ENCODE data around the gene RASA3. TPM values are rescaled to one million over a fixed set of nuclear protein-coding genes. Genes with fewer than 3 reads are reported as not detected.

Gene RASA3
- total RNA-seq, 4 donors from 2014 or later: 25.0 to 43.1 (median 30.2) TPM

DNA sequence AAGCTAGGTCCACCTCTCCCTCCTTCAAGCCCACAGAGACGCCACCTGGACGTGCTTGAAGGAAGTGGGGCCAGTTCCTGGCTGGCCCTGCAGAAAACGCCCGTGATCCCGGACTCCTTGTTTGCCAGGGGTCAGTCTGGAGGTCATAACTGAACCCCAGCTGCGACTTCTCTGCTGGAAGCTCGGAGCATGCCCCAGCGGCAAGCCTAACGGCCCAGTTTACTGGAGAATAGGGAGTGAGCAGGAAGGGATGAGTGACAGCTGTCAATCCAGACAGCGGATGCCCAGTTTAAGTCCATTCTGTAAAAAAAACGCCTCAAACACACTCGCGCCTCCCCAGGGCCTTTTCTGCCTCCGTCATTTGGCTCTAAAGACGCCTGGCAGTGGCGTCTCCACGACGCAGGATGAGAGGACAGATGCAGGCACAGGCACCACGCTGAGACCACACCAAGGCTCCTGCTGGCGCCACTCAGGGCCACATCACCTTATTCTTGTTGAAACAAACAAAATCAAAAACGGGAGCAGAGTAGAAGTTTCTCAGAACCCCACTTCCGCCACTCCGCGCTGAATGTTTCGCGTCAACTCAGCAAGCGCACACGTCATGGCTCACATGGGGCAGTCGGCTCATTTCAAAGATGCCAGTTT is 57.6 kb downstream of the RASA3 start:
- Histone ChIP-seq H3K27me3 (no peaks in the 10 kb centered on the region), H3K4me3 (no peak overlapping the region), H3K27ac (peak overlapping the region in 1 of 4 donors; percentile 17), H3K9me3 (no peaks in the 10 kb centered on the region), H3K36me3 (peaks cover 0 to 23% of the 10 kb centered on the region in 2 donors), H3K4me1 (peaks cover 0 to 48% (median 21%) of the 10 kb centered on the region in 3 donors)
- 83 to 84% methylated on average over 5 to 12 of the region's 29 CpGs for WGBS, 2 donors (ENCODE audit: low coverage in 1 of 2)
- TF ChIP-seq, protein P1, sequence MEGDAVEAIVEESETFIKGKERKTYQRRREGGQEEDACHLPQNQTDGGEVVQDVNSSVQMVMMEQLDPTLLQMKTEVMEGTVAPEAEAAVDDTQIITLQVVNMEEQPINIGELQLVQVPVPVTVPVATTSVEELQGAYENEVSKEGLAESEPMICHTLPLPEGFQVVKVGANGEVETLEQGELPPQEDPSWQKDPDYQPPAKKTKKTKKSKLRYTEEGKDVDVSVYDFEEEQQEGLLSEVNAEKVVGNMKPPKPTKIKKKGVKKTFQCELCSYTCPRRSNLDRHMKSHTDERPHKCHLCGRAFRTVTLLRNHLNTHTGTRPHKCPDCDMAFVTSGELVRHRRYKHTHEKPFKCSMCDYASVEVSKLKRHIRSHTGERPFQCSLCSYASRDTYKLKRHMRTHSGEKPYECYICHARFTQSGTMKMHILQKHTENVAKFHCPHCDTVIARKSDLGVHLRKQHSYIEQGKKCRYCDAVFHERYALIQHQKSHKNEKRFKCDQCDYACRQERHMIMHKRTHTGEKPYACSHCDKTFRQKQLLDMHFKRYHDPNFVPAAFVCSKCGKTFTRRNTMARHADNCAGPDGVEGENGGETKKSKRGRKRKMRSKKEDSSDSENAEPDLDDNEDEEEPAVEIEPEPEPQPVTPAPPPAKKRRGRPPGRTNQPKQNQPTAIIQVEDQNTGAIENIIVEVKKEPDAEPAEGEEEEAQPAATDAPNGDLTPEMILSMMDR (IDR thresholded peaks at IDR 0.05): no peak
- TF ChIP-seq EP300 (IDR thresholded peaks at IDR 0.05) (no peak), POLR2AphosphoS5 (IDR thresholded peaks at IDR 0.05) (no peak), POLR2A (IDR thresholded peaks at IDR 0.05) (no peak)
- no peak for ATAC-seq

DNA sequence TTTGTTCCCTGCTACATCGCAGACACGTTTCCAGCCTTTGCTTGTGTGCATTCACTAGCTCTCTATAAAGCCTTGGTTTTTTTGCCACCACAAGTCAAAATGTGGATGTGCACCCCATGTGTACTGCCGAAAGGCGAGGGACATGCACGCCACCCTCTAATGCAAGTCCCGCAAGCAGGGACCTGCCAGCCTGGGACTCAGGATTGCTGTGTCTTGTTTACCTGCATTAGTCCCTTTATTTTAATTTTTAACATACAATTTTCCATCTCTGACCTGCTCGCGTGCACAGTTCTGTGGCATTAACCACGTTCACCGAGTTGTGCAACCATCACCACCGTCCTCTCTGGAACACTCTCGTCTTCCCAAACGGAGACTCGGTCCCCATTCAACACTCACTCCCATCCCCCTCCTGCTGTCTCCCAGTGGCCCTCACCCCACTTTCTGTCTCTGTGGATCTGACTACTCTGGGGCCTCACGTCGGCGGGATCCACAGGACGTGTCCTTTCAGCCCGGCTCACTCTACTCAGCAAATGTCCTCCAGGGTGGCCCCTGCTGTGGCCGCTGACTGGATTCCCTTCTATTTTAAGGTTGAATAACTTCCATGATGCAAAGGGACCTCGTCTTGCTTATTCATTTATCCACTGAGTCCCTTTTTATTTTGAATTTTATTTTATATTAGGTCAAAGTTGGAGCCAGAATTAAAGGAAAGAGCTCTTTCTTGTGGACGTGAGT is 58.4 kb downstream of the RASA3 start:
- H3K27ac ChIP-seq: no peak overlapping the region
- H3K4me1 ChIP-seq: peaks cover 0 to 45% (median 17%) of the 10 kb centered on the region in 3 donors
- WGBS, 2 donors (ENCODE audit: low coverage in 1 of 2): 65 to 87% methylated on average over 8 to 22 of the region's 22 CpGs
- H3K36me3 ChIP-seq: peaks cover 0 to 23% of the 10 kb centered on the region in 2 donors
- no peaks in the 10 kb centered on the region for H3K27me3 ChIP-seq
- TF ChIP-seq, protein P1 (IDR thresholded peaks at IDR 0.05): no peak
- TF ChIP-seq EP300 (IDR thresholded peaks at IDR 0.05): no peak
- TF ChIP-seq POLR2A (IDR thresholded peaks at IDR 0.05): no peak
- TF ChIP-seq POLR2AphosphoS5 (IDR thresholded peaks at IDR 0.05): no peak
- no peak for ATAC-seq
- no peak overlapping the region for H3K4me3 ChIP-seq
- H3K9me3 ChIP-seq: no peaks in the 10 kb centered on the region

DNA sequence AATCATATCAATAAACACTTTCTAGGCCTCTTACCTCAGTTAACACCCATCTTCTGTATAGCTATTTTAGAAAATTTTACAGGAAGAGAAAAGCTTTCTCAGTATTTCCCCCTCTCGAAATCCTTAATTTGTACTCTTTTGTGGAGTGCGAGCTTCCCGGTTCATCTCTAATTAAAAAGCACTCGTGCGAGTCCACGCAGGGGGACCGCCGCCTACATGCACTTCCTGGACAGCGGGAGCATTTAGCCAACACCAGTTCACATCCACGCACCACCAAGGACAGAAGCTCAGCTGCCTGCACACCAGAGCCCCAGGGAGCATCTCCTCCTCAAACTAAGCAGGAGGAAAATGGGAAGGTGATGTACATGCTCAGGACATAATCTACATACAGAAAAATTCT is 60.0 kb downstream of the RASA3 start:
- Histone ChIP-seq H3K4me1 (peaks cover 0 to 45% (median 16%) of the 10 kb centered on the region in 3 donors), H3K27me3 (no peaks in the 10 kb centered on the region), H3K4me3 (no peak overlapping the region), H3K27ac (peak overlapping the region in 1 of 4 donors; percentile 47), H3K9me3 (no peaks in the 10 kb centered on the region), H3K36me3 (peaks cover 0 to 23% of the 10 kb centered on the region in 2 donors)
- TF ChIP-seq EP300 (IDR thresholded peaks at IDR 0.05) (no peak), POLR2A (IDR thresholded peaks at IDR 0.05) (no peak), POLR2AphosphoS5 (IDR thresholded peaks at IDR 0.05) (no peak)
- TF ChIP-seq, protein P1 (IDR thresholded peaks at IDR 0.05): no peak
- no peak for ATAC-seq
- WGBS, 2 donors (ENCODE audit: low coverage in 1 of 2): 65 to 85% methylated on average over 5 to 6 of the region's 10 CpGs

DNA sequence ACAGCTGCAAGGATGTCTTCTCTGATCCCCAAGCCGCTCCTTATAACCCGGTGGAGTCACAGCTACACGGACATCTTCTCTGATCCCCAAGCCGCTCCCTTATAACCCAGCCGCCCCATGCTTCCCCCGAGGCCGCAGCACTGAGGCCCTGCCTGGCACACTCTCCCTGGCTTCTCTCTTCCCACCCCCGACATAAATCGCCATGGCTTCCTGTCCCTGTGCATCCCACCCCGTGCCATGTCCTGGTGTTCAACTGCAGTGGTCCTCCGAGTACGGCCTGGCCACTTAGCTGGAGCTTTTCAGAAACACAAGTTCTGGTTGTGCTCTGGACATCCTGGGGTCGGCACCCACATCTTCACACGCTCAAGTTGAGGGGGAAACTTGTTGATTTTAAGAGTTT is 60.4 kb downstream of the RASA3 start:
- 65 to 93% methylated on average over 7 to 14 of the region's 14 CpGs for WGBS, 2 donors (ENCODE audit: low coverage in 1 of 2)
- peaks cover 0 to 23% of the 10 kb centered on the region in 2 donors for H3K36me3 ChIP-seq
- peak overlapping the region in 2 of 4 donors; percentile 24 to 47 for H3K27ac ChIP-seq
- H3K4me3 ChIP-seq: no peak overlapping the region
- H3K9me3 ChIP-seq: no peaks in the 10 kb centered on the region
- no peaks in the 10 kb centered on the region for H3K27me3 ChIP-seq
- TF ChIP-seq, protein P1 (IDR thresholded peaks at IDR 0.05): no peak
- TF ChIP-seq POLR2A (IDR thresholded peaks at IDR 0.05) (no peak), EP300 (IDR thresholded peaks at IDR 0.05) (no peak), POLR2AphosphoS5 (IDR thresholded peaks at IDR 0.05) (no peak)
- ATAC-seq: no peak
- peaks cover 0 to 45% (median 16%) of the 10 kb centered on the region in 3 donors for H3K4me1 ChIP-seq

All from gastroesophageal sphincter (tissue), 4 donors.